HG03060 (cell line): ENCODE results near the gene PDE11A.

Experiments
- ATAC-seq: cut with Tn5 transposase; IDR thresholded peaks from one replicate; pipeline ENCODE4 v1.9.1; 2021; ENCODE audit warnings: low read depth, moderate number of reproducible peaks; ENCODE audit not compliant: unreplicated experiment

The PDE11A gene

GRCh38 chr2:177587371-177587770 lies 485.2 kb downstream of the PDE11A start:
- no peak for ATAC-seq

GRCh38 chr2:177586154-177586553 lies 486.4 kb downstream of the PDE11A start:
- no peak for ATAC-seq

- ATAC-seq = no peak
Observed at GRCh38 chr2:177585234-177585863, 487.2 kb downstream of the PDE11A start.

GRCh38 chr2:177584030-177584692 lies 488.4 kb downstream of the PDE11A start:
- no peak for ATAC-seq

GRCh38 chr2:177582000-177582399 lies 490.6 kb downstream of the PDE11A start:
- ATAC-seq = no peak

- no peak for ATAC-seq
Observed at GRCh38 chr2:177579486-177580036, 493.0 kb downstream of the PDE11A start.

- no peak for ATAC-seq
Observed at GRCh38 chr2:177578454-177578853, 494.1 kb downstream of the PDE11A start.

- no peak for ATAC-seq
Observed at GRCh38 chr2:177577075-177577474, 495.5 kb downstream of the PDE11A start.

- no peak for ATAC-seq
Observed at GRCh38 chr2:177575358-177575757, 497.2 kb downstream of the PDE11A start.

- no peak for ATAC-seq
Observed at GRCh38 chr2:177574356-177574755, 498.2 kb downstream of the PDE11A start.
